Colonic mucosa (tissue), 4 donors: Measurements from ENCODE around the gene TEPSIN. TPM values are rescaled to one million over a fixed set of nuclear protein-coding genes. Genes with fewer than 3 reads are reported as not detected.

ENCODE experiments used
- DNase-seq: peaks from one replicate; pipeline ENCODE4 v3.0.0-alpha.2; 2020
- H3K27ac ChIP-seq: fragments of 200-600 bp; one replicate; pipeline ENCODE4 v1.8.0; 2021
- H3K27me3 ChIP-seq: fragments of 200-600 bp; one replicate; pipeline ENCODE4 v1.8.0; 2021
- H3K36me3 ChIP-seq: fragments of 200-600 bp; one replicate; pipeline ENCODE4 v1.8.0; 2021
- H3K4me1 ChIP-seq: fragments of 200-600 bp; one replicate; pipeline ENCODE4 v1.8.0; 2021; ENCODE audit warnings: mild to moderate bottlenecking
- H3K4me3 ChIP-seq: fragments of 200-600 bp; one replicate; pipeline ENCODE4 v1.8.0; 2021
- H3K9ac ChIP-seq, 2 donors: one replicate each; pipeline ENCODE4 v1.7.0; 2013; ENCODE audit warnings: control low read depth in 2 of 2, low read depth in 2 of 2, low read length in 2 of 2
- H3K9me3 ChIP-seq: fragments of 200-600 bp; one replicate; pipeline ENCODE4 v1.8.0; 2021
- intact Hi-C: fragments of 100-400 bp; cut with DNase I; formaldehyde crosslinking; loops from one replicate; pipeline ENCODE4 v1.14.1; 2022
- total RNA-seq, 2 donors: library from RNA; stranded (reverse); fragmentation: NEBNext Ultra II Directional in 1 of 2; extraction: Animal tissue kit (Norgen Biotek cat#: 25700) in 1 of 2; gene quantifications; one replicate each; pipeline ENCODE4 v1.2.1, GENCODE V29; 2021
- TF ChIP-seq, protein P1 (sequence below): fragments of 200-600 bp; IDR thresholded peaks from one replicate; pipeline ENCODE4 v1.8.0; 2022; ENCODE audit warnings: antibody characterized with exemption, mild to moderate bottlenecking
- donor health status: healthy.
- donor health status: DM: no; HTN: no; CAD: no.
- donor health status: DM: no; HTN: no; CAD: no.

Gene TEPSIN
- total RNA-seq, 2 donors from 2014 or later, result 29.3 to 46.7 TPM

DNA sequence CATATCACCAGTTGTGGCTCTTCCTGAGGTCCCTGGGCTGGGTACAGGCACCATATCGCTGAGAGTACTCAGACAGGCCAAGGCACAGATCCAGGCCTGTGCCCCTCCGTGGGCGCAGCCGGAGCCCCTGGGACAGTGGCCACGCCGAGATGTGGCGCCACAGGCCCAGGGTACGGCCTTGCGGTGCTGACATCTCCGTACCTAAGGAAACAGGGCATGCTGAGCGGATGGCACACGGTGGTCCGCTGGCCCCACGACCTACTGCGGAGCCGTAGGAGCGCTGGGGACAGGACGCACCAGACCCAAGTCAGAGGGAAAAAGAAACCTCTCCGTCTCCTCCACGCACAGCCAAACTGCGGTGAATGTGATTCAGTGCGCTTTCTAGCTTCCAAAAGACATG, 26.7 kb upstream of the TEPSIN start:
- H3K9me3 ChIP-seq, result no peaks in the 10 kb centered on the region
- intact Hi-C loops, result no loop called here
- TF ChIP-seq, protein P1, sequence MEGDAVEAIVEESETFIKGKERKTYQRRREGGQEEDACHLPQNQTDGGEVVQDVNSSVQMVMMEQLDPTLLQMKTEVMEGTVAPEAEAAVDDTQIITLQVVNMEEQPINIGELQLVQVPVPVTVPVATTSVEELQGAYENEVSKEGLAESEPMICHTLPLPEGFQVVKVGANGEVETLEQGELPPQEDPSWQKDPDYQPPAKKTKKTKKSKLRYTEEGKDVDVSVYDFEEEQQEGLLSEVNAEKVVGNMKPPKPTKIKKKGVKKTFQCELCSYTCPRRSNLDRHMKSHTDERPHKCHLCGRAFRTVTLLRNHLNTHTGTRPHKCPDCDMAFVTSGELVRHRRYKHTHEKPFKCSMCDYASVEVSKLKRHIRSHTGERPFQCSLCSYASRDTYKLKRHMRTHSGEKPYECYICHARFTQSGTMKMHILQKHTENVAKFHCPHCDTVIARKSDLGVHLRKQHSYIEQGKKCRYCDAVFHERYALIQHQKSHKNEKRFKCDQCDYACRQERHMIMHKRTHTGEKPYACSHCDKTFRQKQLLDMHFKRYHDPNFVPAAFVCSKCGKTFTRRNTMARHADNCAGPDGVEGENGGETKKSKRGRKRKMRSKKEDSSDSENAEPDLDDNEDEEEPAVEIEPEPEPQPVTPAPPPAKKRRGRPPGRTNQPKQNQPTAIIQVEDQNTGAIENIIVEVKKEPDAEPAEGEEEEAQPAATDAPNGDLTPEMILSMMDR, result no peak
- H3K36me3 ChIP-seq, result peaks cover 30% of the 10 kb centered on the region
- no peak for DNase-seq
- H3K4me3 ChIP-seq, result no peak overlapping the region
- H3K9ac ChIP-seq, result no peak overlapping the region
- H3K4me1 ChIP-seq, result no peaks in the 10 kb centered on the region
- no peak overlapping the region for H3K27ac ChIP-seq
- H3K27me3 ChIP-seq, result no peaks in the 10 kb centered on the region

DNA sequence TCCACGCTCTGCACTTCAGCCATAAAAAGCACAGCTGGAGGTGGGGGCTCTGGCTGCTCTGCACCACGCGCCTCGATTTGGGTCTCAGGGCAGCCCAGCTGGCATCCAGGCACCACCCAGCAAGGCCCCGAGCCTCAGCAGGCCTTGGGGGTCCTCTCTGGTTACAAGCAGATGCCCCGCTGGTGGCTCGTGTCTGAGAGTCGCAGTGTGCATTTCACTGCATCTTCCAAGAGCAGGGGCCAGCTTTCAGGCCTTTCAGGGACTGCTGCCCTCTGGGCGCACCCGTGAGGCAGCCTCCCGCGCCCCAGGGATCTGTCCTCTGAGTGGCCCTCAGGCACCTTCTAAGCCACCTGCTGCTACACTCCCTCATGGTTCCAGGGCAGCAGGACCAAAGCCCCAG, 25.8 kb upstream of the TEPSIN start:
- Histone ChIP-seq H3K9ac (no peak overlapping the region), H3K9me3 (no peaks in the 10 kb centered on the region), H3K4me1 (no peaks in the 10 kb centered on the region), H3K27ac (no peak overlapping the region), H3K27me3 (no peaks in the 10 kb centered on the region), H3K36me3 (peaks cover 37% of the 10 kb centered on the region), H3K4me3 (no peak overlapping the region)
- no peak for DNase-seq
- intact Hi-C loops, result no loop called here
- TF ChIP-seq, protein P1, result no peak

DNA sequence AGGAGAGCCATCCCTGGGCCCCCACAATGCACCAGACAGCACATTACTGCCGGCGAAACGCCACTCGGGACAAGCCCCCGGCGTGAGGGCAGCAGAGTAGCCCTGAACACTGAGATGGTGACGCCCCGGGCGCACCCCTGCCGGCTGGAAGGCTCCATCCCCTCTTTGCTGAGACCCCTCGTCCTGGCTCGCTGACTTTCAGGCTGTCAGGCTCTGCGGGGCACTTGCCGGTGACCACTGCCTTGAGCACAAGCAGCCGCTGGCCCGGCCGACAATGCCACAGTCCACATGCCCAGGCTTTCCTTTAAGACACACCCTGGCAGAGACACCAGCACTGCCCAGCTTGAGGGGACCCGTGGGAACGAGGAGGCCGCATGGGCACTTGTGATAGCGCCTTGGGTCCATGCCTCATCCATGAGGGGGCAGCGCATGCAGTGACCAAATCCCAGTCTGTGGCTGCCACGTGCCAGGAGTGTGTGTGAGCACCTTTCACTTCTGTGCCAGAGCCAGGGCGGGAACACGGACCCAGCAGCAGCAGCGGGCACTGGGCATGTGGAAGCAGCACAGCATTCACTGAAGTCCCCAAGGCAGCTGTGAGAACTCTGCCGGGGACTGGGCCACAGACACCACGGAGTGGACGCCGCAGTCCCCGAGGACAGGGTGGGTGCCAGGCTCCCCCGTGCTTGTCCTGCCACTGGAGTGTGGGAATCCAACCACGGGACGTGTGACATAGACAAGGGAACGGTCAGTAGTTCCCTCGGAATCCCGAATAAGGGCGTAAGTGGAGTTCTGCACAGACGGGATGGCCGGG, 24.7 kb upstream of the TEPSIN start:
- Histone ChIP-seq H3K9ac (no peak overlapping the region), H3K9me3 (no peaks in the 10 kb centered on the region), H3K27ac (no peak overlapping the region), H3K36me3 (peaks cover 45% of the 10 kb centered on the region), H3K4me3 (no peak overlapping the region), H3K27me3 (no peaks in the 10 kb centered on the region), H3K4me1 (no peaks in the 10 kb centered on the region)
- intact Hi-C loops, result no loop called here
- DNase-seq, result no peak
- TF ChIP-seq, protein P1, result no peak

DNA sequence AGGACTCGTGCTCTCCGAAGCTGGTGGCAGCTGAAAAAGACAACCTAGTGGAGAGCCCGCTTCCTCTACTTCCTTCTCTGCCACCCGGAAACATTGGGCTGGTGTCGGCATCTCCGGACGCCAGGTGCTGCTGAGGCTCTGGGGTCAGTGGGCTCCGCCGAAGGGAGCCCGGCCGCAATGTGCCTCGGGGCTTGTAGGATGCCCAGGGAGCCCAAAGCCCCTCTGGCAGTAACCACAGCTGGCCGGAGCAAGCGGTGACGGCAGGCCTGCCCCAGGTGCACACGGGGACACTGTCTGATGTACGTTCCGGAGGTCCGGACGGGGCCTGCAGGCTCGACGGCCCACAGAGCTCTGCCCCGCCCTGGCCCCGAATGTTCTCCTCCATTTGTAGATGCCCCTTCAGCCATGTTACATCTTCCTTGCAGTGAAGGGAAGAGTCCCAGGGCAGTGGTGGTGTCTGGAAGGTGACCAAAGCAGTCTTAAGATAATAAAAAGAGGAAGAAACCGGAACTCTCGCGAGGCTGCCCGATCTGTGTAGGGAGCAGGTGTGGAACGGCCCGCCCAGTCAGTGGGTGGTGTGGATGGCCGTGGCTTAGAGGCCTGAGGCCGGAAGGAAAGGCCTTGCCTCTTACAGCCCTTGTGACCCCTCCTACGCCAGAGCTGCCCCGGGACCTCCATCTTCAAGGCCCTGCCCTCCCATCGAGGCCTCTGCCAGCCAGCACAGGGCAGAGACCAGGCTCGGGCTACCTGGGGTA, 22.9 kb upstream of the TEPSIN start:
- no peak overlapping the region for H3K27ac ChIP-seq
- peaks cover 44% of the 10 kb centered on the region for H3K36me3 ChIP-seq
- DNase-seq, result no peak
- no peak overlapping the region for H3K4me3 ChIP-seq
- H3K27me3 ChIP-seq, result no peaks in the 10 kb centered on the region
- no peaks in the 10 kb centered on the region for H3K9me3 ChIP-seq
- TF ChIP-seq, protein P1, result no peak
- H3K4me1 ChIP-seq, result no peaks in the 10 kb centered on the region
- intact Hi-C loops, result no loop called here
- no peak overlapping the region for H3K9ac ChIP-seq

DNA sequence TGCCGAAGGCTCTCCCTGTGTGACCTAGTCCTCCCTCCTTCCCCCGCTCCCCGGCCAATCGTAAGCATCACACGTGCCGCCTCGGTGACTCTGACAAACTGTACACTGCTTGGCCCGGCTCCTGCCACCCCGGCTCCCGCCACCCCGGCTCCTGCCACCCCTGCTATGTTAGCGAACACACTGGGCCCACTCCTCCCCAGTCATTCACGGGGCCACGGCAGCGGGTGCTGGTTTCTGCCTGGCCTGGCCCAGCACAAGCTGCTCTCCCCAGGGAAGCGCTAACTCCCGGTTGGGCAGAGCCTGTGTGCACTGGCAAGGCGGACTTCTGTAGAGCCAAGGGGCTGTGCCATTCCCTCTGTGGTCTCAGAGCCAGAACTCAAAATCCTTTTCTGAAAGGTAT, 22.2 kb upstream of the TEPSIN start:
- H3K9ac ChIP-seq, result no peak overlapping the region
- TF ChIP-seq, protein P1, result no peak
- intact Hi-C loops, result no loop called here
- no peak overlapping the region for H3K4me3 ChIP-seq
- no peak for DNase-seq
- H3K27ac ChIP-seq, result no peak overlapping the region
- H3K27me3 ChIP-seq, result no peaks in the 10 kb centered on the region
- H3K9me3 ChIP-seq, result no peaks in the 10 kb centered on the region
- H3K4me1 ChIP-seq, result no peaks in the 10 kb centered on the region
- H3K36me3 ChIP-seq, result peaks cover 43% of the 10 kb centered on the region
